Mucosa of rectum (tissue), 2 donors: Measurements from ENCODE around the gene BNIPL.

Experiments used
- H3K27ac ChIP-seq, 2 donors: one replicate each; pipeline ENCODE4 v1.7.0; 2013; ENCODE audit warnings: inconsistent platforms in 2 of 2, low read depth in 2 of 2, low read length in 2 of 2
- H3K27me3 ChIP-seq, 2 donors: one replicate each; pipeline ENCODE4 v1.7.0; 2013; ENCODE audit warnings: low read length in 2 of 2; ENCODE audit not compliant: control insufficient read depth in 2 of 2, insufficient read depth in 2 of 2
- H3K36me3 ChIP-seq, 2 donors: one replicate each; pipeline ENCODE4 v1.7.0; 2013; ENCODE audit warnings: low read length in 2 of 2; ENCODE audit not compliant: control insufficient read depth in 2 of 2, insufficient read depth in 2 of 2
- H3K4me1 ChIP-seq, 2 donors: one replicate each; pipeline ENCODE4 v1.7.0; 2013; ENCODE audit warnings: low read length in 2 of 2, mild to moderate bottlenecking in 1 of 2; ENCODE audit not compliant: control insufficient read depth in 2 of 2, insufficient read depth in 2 of 2
- H3K4me3 ChIP-seq, 2 donors: one replicate each; pipeline ENCODE4 v1.7.0; 2013; ENCODE audit warnings: low read length in 2 of 2
- H3K9ac ChIP-seq, 2 donors: one replicate each; pipeline ENCODE4 v1.7.0; 2013; ENCODE audit warnings: low read length in 2 of 2, low read depth in 1 of 2, mild to moderate bottlenecking in 1 of 2
- H3K9me3 ChIP-seq, 2 donors: one replicate each; pipeline ENCODE4 v1.7.0; 2013; ENCODE audit warnings: low read length in 2 of 2; ENCODE audit not compliant: control insufficient read depth in 2 of 2
- donor health status: healthy.
- donor health status: Normal muscosa, but diverticular disease.

BNIPL gene

DNA sequence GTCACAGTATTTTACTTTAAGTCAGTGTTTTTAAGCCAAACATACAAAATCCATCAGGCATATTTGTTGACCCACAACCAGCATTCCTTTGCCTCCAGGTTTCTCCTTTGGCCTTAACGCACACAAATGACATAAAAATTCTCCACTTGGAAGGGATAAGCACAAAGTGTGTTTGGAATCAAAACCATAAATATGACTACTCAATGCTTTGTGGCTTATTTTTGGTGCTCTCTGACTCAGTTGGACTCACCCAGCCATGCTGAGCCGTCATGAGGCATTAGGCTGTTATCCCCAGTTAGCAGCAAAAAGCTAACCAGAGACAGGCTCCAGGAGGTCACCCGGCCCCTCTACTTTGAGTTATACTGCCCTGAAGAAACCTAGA lies 27.2 kb upstream of the BNIPL start:
- H3K4me3 ChIP-seq, result peak overlapping the region; percentile 84 to 90
- no peaks in the 10 kb centered on the region for H3K9me3 ChIP-seq
- no peaks in the 10 kb centered on the region for H3K27me3 ChIP-seq
- H3K9ac ChIP-seq, result peak overlapping the region; percentile 90 to 92
- H3K27ac ChIP-seq, result peak overlapping the region; percentile 87 to 88
- no peaks in the 10 kb centered on the region for H3K36me3 ChIP-seq
- peaks cover 43 to 49% of the 10 kb centered on the region in 2 donors for H3K4me1 ChIP-seq

DNA sequence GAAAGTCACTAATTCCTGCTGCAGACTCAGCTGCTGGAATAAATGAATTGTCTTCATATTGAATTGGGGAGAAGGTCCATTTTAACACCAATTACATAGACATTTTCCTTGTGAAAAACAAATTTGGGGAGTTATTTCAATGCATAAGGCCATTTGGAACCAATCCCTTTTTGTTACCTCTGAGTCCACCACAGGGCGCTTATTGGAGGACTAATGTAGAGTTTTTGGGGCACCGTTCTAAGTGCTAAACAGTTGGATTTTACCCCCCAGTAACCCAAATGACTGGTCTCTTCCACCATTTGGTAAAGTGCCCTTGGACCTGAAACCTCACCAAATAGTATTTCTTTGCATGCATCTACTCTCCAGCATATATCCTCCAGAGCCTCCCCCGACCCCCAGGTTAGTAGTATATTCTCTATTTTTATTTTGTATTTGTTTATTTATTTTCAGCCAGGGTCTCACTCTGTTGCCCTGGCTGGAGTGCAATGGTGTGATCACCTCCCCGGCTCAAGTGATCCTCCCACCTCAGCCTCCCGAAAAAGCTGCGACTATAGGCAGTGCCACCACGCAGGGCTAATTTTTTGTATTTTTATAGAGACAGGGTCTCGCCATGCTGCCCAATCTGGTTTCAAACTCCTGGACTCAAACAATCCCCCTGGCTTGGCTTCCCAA lies 26.6 kb upstream of the BNIPL start:
- H3K9me3 ChIP-seq, result no peaks in the 10 kb centered on the region
- H3K4me3 ChIP-seq, result peak overlapping the region; percentile 84 to 90
- no peaks in the 10 kb centered on the region for H3K36me3 ChIP-seq
- peak overlapping the region in 1 of 2 donors; percentile 88 for H3K27ac ChIP-seq
- H3K9ac ChIP-seq, result peak overlapping the region; percentile 90 to 92
- peaks cover 42 to 50% of the 10 kb centered on the region in 2 donors for H3K4me1 ChIP-seq
- no peaks in the 10 kb centered on the region for H3K27me3 ChIP-seq

DNA sequence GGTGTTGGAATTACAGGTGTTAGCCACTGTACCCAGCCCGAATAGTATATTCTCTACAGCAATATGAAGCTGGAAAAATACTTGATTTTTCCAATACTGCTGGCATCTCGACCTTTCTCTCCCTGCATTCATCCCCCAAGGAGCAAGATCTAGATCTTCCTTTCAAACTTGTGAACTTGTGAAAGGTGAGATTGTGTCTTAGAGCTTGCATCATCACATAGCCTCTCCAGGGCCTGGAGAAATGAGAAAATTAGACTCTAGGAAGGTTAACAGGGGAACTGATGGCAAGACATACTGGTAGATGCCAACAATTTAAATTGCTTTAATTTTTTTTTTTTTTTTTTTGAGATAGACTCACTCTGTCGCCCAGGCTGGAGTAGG lies 26.1 kb upstream of the BNIPL start:
- H3K4me3 ChIP-seq, result no peak overlapping the region
- no peaks in the 10 kb centered on the region for H3K27me3 ChIP-seq
- no peak overlapping the region for H3K27ac ChIP-seq
- peaks cover 39 to 50% of the 10 kb centered on the region in 2 donors for H3K4me1 ChIP-seq
- H3K36me3 ChIP-seq, result no peaks in the 10 kb centered on the region
- H3K9ac ChIP-seq, result no peak overlapping the region
- no peaks in the 10 kb centered on the region for H3K9me3 ChIP-seq

DNA sequence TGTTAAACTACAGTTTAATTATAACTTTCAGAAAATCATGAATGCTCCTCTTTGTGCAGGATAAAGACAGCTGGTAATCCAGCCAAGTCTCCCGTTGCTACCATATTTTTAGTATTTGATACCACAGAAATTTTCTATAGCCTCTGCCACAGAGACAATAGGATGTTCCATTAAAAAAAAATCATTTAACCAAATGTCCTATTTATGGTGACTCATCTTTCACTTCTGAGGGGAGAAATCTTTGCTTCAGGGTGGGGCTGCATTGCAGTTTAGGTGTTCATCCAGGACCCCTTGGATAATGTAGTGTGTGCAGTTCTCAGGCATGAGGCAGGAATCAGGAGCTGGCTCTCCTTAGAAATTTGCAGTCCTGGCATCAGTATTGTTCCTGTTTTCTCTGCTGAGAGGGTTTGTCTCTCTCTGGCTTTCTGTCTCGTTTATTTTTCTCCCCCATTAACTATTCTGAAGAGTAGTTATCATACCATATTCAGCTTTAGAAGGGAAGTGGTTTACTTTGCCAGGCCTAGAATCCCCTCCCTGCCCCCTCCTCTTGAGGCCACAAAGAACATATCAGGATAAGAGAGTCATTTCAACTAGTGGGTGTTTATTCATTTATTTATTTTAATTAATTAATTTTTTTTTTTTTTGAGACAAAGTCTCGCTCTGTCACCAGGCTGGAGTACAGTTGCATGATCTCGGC lies 25.1 kb upstream of the BNIPL start:
- no peaks in the 10 kb centered on the region for H3K36me3 ChIP-seq
- no peaks in the 10 kb centered on the region for H3K27me3 ChIP-seq
- H3K9ac ChIP-seq, result no peak overlapping the region
- no peak overlapping the region for H3K4me3 ChIP-seq
- H3K4me1 ChIP-seq, result peaks cover 35 to 41% of the 10 kb centered on the region in 2 donors
- H3K27ac ChIP-seq, result peak overlapping the region in 1 of 2 donors; percentile 9
- no peaks in the 10 kb centered on the region for H3K9me3 ChIP-seq

DNA sequence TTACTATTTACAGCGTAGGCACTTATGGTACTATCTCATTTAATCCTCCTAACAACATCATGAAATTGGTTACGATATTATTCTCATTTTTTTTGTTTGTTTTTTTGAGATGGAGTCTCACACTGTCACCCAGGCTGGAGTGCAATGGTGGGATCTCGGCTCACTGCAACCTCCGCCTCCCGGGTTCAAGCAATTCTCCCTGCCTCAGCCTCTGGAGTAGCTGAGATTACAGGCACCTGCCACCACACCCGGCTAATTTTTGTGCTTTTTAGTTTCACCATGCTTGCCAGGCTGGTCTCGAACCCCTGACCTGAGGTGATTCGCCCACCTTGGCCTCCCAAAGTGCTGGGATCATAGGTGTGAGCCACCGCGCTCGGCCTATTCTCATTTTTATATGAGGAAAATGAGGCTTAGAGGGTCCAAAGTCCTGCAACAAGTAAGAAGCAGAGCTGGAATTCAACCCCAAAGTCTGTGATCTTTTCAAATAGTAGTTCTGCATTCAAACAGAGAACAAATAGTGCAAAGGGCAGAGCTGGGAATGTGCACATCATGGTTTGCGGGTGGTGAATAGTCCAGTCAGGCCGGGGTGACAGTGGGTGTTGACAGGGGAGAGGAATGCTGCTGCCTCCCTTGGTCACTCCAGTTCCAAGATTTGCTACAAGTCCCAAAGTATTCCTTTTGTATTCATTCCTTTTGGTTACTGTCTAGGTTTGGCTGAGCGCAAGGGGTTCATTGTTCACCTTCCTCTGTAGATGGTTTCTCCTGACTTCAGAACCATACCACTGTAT lies 23.5 kb upstream of the BNIPL start:
- Histone ChIP-seq H3K9ac (no peak overlapping the region), H3K27ac (peak overlapping the region; percentile 62 to 63)

DNA sequence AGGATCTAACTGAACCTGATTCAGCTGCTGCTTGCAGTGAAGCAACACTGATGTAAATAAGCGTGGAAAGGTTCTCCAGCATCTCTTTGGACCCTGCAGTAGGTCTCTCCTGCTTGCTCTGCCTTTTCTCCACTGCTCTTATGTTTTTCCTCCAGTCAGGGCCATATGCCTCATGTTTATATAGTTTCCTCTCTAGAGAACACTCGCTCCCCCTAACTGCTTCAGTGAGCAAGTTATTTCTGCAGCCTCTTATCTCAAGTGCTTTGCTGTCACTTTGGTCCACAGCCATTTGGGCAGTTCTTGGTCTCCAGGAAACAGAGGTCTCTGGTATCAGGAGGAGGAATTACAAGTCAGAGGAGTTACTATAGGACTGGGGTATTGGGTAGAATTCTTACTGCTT lies 22.9 kb upstream of the BNIPL start:
- no peaks in the 10 kb centered on the region for H3K27me3 ChIP-seq
- peaks cover 0 to 5% of the 10 kb centered on the region in 2 donors for H3K36me3 ChIP-seq
- H3K27ac ChIP-seq, result peak overlapping the region; percentile 62 to 63
- no peak overlapping the region for H3K9ac ChIP-seq
- H3K4me3 ChIP-seq, result peak overlapping the region; percentile 1 to 27
- no peaks in the 10 kb centered on the region for H3K9me3 ChIP-seq
- peaks cover 28 to 30% of the 10 kb centered on the region in 2 donors for H3K4me1 ChIP-seq

More for the DNA sequence above, 23.5 kb upstream of the BNIPL start:
- Histone ChIP-seq H3K27me3 (no peaks in the 10 kb centered on the region), H3K4me1 (peaks cover 28 to 30% of the 10 kb centered on the region in 2 donors), H3K36me3 (no peaks in the 10 kb centered on the region), H3K4me3 (peak overlapping the region; percentile 1 to 27), H3K9me3 (no peaks in the 10 kb centered on the region)

DNA sequence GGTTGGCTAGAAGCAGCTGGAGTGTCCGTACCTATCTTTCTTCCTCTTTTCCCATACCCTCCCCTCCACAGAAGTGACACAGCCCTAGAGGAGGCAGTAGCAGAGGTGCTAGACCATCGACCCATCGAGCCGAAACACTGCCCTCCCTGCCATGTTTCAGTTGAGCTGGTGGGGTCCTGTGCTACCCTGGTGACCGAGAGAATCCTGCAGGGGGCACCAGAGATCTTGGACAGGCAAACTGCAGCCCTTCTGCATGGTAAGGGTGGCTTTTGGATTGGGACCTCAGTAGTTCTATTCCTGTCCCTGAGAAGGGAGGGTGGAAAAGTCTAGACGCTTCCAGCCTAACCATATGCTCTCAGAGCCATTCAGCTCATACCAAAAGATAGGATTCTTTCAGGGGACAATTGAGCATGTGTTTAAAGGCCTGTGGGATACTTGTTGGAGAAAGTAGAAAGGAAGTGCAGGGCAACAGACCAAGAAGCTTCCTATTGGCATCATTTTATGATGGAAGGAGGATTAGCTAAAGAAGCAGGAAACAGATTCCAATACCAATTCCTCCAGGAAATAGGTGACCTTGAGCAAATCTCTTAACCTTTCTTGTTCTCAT lies 11.7 kb upstream of the BNIPL start:
- Histone ChIP-seq H3K9me3 (no peaks in the 10 kb centered on the region), H3K4me3 (no peak overlapping the region), H3K4me1 (no peaks in the 10 kb centered on the region), H3K27me3 (no peaks in the 10 kb centered on the region), H3K27ac (no peak overlapping the region), H3K36me3 (peaks cover 14 to 26% of the 10 kb centered on the region in 2 donors), H3K9ac (no peak overlapping the region)

DNA sequence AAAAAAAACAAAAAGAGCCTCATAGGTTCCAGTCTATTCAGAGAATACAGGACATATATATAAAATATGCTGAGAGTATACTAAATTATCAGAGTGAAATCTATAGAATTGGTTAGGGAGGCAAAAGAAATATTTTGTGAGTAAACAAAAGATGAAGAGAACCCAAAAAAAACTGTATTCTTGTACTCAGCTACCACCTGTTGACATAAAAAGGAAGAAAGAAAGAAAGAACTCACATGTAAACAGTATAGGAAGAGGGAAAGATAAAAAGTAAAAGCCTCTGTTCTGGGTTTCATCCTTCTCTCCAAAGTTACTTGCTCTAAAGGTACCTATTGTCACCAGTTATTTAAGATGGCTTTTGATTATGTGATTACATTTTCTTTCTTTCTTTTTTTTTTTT lies 9.9 kb upstream of the BNIPL start:
- H3K4me3 ChIP-seq, result no peak overlapping the region
- H3K4me1 ChIP-seq, result no peaks in the 10 kb centered on the region
- no peaks in the 10 kb centered on the region for H3K27me3 ChIP-seq
- H3K9me3 ChIP-seq, result no peaks in the 10 kb centered on the region
- no peak overlapping the region for H3K9ac ChIP-seq
- no peak overlapping the region for H3K27ac ChIP-seq
- H3K36me3 ChIP-seq, result peaks cover 24 to 38% of the 10 kb centered on the region in 2 donors

DNA sequence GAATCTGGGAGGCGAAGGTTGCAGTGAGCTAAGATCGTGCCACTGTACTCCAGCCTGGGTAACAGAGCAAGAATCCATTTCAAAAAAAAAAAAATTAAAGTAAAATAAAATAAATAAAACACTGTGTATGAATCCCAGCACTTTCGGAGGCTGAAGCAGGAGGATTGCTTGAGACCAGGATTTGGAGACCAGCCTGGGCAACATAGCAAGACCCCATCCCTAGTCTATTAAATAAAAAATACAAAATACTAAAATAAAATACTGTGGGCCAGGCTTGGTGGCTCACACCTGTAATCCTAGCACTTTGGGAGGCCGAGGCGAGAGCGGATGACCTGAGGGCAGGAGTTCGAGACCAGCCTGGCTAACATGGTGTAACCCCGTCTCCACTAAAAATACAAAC lies 4.2 kb upstream of the BNIPL start:
- Histone ChIP-seq H3K27me3 (no peaks in the 10 kb centered on the region), H3K36me3 (peaks cover 37 to 46% of the 10 kb centered on the region in 2 donors), H3K4me1 (no peaks in the 10 kb centered on the region), H3K27ac (no peak overlapping the region), H3K9ac (no peak overlapping the region), H3K9me3 (no peaks in the 10 kb centered on the region), H3K4me3 (no peak overlapping the region)
